DMS153 treated with DMSO at 0.1 percent for 48 hours (cell line): ENCODE measurements around the gene GPM6B.

Experiments used
- DNase-seq: peaks from one replicate; lab custom pipeline; 2025; ENCODE audit not compliant: unreplicated experiment; lab: John Stamatoyannopoulos, UW

Gene GPM6B

DNA sequence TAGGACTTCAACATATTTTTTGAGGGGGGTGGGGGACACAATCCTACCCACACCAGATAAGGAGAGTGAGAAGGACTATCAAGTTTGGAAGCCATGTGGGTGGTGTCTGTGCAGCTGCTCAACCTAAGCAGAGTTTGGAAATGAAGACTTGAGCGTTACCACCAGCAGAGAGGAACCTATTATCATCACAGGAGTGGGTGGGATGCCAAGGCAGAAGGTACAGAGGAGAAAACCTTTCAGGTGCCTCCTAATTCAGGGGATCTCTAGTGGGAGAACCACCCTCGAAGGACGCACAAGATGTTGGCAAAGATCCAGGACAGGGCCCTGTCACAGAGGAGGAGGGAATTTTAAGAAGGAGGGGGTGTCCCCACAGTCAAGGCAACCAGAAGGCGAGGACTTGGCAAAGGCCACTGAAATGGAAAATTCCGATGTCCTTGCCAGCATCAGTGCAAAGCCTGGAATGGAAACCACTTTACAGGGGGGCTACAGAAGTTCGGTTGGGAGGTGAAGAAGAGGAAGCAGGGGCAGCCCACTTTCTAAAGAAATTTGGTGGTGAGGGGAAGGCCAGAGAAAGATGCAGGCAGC lies 8.4 kb upstream of the GPM6B start:
- DNase-seq: no peak

DNA sequence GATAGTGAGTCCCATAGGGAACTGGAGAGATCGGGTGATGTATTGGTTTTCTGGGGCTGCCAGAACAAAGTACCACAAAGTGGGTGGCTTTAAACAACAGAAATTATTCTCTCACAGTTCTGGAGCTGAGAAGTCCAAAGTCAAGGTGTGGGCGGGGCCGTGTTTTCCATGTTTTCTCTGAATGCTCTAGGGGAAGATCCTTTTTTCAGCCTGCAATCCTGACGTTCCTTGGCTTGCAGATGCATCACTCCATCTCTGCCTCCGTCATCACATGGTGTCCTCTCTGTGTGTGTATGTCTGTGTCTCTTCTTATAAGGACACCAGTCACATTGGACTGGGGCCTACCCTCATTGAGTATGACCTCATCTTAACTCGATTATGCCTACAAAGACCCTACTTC lies 7.9 kb upstream of the GPM6B start:
- DNase-seq: no peak

DNA sequence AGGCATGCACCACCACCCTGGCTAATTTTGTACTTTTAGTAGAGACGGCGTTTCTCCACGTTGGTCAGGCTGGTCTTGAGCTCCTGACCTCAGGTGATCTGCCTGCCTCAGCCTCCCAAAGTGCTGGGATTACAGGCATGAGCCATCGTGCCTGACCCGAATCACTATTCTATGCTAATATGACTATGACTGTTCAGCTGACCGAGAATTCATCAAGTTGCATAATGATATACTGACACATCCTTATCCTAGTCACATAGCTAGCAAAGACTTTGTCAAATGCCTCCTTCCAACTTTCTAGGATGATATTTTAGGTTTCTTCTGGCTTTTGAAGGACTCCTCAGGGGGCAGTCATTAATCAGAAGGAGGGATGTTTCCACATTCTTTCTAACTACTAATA lies 4.8 kb upstream of the GPM6B start:
- DNase-seq: no peak

DNA sequence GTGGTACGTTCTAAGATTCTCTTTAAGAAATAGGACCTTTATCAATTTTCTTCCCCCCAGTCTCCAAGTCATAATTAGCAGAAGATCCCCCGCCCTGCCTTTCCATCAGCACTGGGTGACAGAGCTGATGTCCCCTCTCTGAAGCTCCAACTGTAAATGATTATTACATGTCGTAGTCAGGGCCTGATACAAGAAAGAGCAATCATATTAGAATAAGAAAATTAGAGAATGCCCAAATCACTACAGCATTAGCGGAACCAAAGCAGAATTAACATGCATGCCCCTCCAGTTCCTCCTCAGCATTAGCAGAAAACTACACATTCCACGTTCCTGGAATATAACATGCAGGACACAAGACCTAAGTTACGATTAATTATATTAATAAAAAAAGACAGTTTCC lies 717 bp downstream of the GPM6B start:
- DNase-seq: no peak

DNA sequence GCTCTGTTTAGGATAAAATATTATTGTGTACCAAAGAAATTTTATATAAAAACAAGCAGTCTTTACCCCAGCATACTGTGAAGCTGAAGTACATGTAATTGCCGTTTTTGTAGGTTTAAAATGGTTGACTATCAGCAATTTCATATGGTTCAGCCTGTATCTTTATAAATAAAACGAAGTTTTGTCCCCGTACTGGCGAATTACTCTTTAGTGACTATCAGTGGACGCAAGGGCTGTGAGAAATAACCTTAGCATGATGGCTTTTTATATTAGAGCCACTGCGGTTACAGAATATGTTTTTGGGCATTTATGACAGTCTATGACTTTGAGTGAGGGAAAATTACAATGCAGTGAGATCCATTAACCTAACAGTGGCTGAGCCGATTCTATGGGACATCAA lies 1.2 kb downstream of the GPM6B start:
- no peak for DNase-seq

DNA sequence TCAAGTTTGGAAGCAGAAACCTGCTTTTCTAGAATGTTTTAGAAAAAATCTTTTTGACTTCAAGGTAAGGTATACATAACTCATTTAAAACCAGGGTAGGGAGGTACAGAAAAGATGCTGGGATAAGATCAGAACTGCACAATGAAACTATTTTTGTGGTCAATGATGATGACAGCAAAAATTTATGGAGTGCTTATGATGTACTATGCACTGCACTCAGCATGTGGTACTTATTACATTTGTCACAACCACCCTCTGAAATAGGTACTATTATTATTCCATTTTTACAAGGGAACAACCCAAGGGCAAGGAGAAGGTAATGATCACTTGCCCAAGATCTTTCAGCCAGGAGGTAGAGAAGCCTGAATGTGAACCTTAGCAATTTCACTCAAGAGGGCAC lies 8.0 kb downstream of the GPM6B start:
- DNase-seq: no peak

DNA sequence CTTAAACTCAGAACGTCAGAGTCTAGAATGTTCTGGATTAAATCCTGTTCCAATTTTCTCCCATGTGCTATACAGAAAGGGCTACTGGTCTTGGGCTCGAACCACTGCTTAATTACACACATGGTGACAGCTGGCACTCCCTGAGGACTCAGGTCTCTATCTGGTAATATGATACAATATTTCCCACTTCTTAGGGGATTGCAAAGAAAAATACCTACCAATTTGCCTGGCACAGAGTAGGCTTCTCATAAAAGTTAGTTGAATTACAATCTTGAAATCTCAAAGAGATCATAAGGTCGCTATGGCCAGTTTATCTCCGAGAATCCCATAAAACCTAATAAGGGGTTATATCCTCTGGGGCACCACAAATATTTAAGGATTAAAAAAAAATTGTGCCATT lies 8.6 kb downstream of the GPM6B start:
- no peak for DNase-seq

DNA sequence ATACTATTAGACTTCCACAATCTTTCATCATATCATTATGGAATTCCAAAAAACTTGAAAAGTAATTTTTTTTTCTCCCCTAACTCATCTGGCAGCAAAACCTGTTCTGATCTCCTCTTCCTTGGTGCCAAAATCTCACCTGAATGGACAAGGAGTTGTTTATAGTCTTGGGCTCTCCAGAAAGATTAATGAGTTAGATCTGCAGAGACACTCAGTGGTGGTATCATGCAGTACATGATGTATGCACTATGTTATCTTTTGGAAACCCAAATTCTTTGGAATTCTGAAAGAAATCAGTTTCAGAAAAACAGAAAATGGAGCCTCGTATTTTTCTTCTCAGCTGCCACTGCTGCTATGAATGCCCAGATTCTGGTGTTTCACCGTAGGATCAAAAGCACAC lies 11.7 kb downstream of the GPM6B start:
- no peak for DNase-seq

DNA sequence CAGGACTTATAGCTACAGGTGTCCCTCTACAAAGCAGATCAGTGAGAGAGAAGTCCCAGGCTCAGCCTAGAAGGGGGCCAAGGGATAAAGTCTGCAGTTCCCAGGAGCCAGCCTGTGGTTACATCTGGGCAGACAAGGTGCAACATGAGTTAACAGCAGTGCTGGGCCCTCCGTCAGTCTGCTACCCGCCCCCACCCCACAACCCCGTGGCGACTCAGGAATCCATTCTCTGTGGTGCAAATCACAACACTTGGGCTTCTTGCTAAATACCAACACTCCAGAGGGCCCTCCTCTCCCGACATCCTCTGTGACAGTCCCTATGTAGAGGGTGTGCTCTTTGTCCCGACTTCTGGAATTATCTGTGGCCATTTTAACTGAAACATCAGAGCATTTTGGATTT lies 13.8 kb downstream of the GPM6B start:
- no peak for DNase-seq

DNA sequence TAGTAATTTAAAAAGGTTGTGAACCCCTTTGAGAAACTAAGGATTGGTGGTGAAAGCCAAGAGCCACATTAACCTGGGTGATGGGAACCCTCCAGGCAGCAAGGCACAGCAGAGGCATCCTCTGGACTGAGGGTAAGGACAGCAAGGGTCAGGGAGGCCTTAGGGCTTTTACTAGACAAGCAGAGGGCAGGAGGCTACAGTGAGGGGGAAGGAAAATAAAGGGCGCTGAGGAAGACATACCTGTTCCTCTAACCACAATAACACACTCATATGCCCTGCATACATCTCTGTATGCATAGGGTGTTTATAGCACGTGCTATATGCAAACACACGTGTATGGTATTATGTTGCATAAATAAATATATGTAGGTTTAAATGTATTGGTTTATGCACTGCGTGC lies 18.7 kb downstream of the GPM6B start:
- no peak for DNase-seq

DNA sequence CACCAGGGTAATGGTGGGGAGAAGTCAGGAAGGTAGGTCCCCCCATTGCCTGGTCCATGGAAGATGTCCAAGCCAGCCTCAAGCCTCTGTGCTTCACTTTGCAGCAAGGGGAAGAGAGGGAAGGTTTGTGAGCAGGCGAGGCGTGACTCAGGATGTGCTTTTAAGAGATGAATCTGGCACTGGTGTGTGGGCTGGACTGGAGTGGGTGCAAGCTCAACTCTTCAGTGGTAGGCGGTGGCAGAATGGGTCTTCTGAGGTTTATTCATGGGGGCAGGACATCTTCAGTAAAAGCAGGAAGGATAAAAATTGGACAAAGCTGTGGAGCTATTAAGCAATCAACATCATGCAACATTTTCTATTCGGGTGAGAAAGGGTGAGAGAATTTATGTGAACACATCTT lies 19.4 kb downstream of the GPM6B start:
- no peak for DNase-seq

DNA sequence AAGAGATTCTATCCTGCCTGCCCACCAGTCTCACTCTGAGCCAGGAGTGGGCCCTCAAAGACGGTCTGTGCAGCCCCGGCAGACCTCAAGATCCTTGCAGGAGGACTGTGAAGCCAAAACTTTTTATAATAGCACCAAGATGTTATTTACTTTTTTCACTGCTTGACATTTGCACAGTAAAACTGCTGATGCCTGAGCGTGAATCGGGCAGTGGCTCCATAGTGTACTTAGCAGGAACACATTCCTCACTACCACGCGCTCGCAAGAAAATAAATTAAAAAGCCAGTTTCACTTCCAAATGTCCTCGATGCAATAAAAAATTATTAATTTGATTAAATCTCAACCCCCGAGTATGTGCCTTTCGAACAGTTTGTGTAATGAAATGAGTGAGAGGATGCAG lies 22.5 kb downstream of the GPM6B start:
- DNase-seq: no peak

DNA sequence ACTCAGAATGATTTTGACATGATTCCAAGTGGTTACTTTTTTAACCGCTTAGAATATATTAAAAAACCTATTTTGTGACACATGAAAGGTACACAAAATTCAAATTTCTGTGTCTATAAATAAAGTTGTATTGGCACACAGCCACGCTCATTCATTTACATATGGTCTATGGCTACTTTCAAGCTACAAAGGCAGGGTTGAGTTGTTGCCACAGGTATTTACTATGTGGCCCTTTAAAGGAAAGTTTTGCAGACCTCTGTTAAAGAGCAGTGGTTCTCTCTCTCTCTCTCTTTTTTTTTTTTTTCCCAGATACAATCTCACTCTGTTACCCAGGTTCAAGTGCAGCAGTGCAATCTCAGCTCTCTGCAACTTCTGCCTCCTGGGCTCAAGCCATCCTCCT lies 23.0 kb downstream of the GPM6B start:
- no peak for DNase-seq

DNA sequence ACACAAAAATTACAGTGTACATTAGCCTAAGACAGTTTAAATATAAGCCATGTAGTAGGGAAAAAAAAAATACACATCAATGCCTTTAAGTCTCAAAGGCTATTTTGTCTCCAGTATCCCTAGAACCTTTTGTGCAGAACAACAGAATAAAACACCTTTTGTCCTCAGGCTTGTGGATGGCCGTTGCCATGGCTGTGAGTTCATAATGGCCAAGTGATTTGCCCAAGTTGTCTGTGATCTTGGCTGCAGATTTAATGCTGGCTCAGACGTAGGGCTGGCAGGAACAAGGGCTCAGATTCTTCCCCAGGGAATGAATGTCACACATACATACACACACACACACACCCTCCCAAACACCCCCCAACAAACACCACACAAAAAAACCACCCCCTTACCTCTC lies 25.3 kb downstream of the GPM6B start:
- no peak for DNase-seq

DNA sequence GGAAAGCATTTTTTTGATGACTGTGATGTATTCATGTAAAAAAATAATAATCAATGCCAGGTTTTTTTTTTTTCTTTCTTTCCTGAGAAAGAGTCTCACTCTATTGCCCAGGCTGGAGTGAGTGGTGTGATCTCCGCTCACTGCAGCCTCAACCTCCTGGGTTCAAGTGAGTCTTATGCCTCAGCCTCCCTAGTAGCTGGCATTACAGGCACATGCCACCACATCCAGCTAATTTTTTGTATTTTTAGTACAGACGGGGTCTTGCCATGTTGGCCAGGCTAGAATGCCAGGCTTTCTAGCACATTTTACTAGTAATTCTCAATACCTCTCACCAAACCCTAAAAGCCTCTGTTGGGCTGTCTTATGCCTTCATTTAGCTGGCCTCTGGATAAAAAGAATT lies 25.7 kb downstream of the GPM6B start:
- DNase-seq: no peak

DNA sequence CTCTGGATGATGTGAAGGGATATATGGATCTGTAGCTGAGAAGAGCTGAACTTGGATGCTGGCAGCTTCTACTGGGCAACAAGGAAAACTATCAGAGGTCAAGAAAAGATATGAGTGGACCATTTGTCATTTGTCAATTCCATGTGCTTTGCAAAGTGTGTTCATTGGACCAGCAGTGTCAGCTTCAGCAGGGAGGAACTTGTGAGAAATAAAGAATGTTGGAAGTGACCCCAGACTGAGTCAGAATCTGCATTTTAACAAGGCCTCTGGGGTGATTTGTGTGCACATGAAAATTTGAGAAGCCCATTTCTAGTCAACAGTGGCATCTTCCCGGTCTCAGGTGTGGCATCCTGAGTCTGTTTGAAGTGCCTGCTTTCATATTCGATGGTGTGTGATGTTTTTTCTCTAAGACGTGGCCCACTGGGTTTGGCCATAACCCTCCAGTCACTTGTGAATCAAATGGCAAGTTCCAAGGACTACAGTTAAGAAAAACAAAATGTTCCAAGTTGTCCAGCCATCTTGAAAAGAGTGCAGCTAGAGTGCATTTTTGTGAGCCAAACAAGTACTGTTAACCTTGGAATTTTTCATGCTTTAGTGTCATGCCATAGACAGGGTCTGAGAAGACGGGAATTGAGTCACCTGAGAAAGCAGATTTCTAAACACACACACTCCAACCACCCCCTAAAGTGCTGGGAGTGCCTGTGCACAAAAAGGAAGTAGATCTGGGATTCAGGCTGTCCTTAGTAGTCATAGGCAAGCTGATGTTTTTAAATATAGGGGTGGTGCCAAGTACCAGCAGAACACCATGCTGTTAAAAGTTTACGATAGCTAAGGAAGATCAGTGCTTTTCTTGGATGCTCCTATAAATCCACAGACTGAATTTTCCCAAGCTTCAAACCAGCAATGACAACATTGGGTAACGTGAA lies 26.4 kb downstream of the GPM6B start:
- DNase-seq: no peak

DNA sequence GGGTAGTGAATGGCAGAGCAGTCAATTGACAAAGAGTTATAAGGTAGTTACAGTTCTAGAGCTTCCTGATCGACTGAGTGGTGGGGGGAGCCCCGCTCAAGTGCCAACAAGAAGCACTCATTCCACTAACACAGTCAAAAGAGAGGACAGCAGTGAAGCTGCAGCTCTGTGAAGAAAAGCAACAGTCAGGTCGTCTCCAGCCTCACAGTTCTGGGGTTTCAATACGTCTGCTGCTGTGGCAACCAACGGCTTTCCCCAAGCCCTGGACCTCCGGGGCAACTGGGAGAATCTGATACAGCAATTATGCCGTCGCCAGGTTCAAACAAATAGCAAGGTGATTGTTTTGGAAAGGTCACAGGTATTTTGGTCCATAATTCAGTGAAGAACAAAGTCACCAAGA lies 30.8 kb downstream of the GPM6B start:
- peak; percentile 8 for DNase-seq

DNA sequence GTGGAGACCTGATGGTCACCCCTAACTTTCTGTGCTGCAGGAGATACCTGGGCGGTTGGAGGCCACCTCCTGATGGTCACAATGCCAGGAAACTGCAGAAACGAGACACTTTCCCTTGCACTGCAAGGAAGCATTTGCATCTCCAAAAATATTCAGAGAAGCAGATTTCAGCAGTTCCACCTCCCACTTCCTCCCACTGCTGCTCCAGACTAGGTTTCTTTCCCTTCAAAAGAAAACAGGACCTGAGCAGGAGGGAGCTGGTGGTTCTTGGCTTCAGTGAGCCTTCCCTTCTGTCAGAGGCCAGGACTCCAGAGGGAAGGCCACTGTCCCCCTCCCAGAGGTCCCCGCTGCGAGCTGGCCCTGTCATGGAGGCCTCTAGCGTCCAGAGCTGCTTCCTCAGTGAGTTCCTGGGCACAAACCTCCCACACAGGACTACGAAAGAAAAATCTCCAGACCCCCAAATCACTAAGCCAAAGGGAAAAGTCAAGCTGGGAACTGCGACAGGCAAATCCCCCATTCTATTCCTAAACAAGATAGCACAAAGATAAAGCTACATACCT lies 35.9 kb downstream of the GPM6B start:
- DNase-seq: no peak

DNA sequence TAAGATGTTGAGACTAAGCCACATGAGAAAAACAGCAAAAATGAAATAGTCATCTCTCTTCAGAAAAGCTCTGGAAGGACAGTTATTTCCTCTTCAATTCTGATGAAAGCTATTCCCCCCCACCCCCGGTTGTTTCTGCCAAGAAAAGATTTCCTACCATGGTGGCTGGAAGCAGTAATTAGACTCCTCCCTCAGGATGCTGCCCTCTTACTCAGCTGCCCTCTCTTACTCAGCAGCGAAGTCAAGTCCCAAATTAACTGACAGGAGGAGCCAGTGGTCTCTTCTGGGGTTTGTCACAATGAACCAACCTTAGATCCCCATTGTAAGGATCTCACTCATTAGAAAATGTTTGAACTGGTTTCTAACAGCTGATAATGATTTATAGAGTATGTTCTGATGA lies 38.0 kb downstream of the GPM6B start:
- DNase-seq: no peak

DNA sequence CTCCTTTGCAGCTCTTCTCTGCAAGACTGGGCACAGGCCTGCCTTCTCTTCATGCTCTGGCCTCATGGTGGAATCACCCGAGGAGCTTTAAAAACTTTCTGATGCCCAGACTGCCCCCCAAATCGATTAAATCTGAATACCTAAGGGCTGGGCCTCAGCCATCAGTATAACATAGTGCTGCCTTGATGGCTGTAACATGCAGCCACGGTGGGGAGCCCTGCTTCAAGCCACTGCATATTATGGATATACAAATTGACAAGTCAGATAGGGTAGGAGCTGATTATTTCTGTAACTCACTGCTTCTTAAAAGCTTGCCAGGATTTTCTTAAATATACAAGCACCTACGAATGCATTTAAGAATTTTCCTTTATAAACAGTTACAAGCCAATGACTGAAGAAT lies 40.5 kb downstream of the GPM6B start:
- DNase-seq: no peak

DNA sequence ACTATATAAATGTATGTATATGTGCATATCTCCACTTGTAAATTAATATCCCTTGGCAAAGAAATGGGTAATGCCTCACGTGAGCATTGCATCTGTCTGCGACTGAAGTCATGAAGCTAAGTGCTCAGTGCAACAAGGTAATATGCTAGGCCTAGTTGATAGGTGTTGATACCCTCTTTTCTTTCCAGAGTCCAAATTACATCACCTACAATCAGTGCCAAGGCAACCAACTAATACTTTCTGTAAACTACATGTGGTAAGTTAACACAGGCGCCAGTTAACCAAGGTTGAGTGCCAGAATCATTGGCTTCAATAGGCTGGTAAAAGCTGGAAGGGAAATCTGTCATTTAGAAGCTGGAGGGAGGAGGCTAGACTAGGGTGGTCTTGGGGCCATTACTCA lies 41.1 kb downstream of the GPM6B start:
- DNase-seq: no peak

DNA sequence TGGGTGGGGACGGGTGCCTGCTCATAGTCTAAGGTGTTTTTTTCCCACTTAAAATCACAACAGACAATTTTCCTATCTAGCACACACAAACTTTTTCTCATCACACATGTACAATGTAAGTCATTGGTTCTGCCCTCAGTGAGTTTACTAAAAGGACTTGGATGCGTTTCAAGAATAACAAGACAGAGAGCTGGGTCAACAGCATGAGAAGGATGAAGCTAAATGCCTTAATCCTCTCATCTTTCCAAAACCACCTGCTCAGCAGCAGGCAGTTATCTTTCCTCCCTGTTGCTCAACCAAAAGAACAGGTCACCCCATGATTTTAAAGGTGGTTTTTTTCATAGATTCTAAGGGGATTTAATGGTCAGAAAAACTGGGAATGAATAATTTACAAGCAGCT lies 42.2 kb downstream of the GPM6B start:
- no peak for DNase-seq
